ENCODE results near the gene MCL1.
"Not testable (repeated sequence)": the region's sequence is repeated elsewhere in the genome, so short reads cannot be mapped to it uniquely, and the experiment has no call there.

The MCL1 gene

DNA sequence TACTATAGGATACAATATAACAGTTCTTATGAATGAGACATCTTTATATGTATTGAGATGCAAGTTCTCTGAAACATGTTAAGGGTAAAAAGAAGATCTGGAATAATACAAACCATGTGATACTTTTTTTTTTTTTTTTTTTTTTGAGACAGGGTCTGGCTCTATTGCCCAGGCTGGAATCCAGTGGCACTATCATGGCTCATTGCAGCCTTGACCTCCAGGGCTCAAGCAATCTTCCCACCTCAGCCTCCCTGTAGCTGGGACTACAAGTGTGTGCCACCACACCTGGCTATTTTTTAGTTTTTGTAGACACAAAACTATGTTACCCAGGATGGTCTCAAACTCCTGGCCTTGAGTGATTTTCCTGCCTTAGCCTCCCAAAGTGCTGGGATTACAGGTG is 22.1 kb upstream of the MCL1 start:
- DNase-seq: no peak

DNA sequence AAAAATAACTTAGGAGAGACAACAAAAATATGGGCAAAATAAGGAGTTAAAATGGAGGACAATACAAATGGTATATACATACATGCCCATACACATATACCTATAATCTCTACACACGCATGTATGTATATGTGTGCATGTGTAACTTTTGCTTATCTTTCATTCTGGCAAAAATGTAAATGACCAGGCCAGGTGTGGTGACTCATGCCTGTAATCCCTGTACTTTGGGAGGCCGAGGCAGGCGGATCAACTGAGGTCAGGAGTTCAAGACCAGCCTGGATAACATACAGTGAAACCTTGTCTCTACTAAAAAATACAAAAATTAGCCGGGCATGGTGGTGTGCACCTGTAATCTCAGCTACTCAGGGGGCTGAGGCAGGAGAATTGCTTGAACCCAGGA is 18.9 kb upstream of the MCL1 start:
- DNase-seq: not testable (repeated sequence)

DNA sequence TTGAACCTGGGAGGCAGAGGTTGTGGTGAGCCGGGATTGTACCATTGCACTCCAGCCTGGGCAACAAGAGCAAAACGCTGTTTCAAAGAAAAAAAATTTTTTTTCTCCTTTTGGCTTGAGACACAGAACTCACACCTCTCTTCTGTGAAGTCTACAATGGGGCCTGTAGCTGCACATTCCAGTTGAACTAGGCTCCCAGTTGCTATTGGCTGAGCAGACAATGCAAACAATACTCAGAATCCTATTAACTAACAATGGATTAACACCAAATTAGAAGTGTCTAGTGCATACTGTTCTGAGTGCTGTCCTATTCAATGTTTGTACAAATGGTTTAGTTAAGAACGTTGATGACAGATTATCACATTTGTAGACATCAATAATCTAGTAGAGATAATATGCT is 17.6 kb upstream of the MCL1 start:
- DNase-seq: no peak

DNA sequence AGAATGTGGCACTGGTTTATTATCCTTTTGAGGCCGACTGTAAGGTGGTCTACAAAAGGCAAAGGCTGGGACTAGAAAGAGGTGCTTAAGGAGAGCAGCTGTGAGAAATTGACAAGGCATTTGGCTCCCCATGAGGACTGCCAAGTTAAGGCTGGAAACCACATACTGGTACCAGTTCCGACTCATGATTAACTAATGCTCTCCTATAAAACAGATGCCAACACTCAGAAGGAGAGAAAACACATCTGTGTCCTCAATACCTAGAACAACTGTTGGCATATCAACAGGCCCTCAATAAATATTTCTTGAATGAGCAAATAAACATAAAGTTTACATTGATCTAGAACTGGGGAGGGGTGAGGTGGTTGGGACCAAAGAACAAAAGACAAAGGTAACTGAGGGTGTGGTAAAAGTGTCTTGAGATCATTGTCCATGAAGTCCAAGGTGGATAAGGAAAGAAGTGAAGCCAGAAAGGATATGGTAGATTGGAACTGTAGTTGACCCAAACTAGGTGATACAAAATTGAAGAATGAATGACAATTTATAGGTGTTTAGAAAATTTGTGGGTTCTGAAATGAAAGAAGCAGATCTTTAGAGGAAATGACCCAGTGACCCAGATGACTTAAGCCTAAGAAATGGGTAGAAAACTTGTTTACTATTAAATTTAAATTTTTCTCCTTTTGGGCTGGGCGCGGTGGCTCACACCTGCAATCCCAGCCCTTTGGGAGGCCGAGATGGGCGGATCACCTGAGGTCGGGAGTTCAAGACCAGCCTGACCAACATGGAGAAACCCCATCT is 16.9 kb upstream of the MCL1 start:
- DNase-seq: no peak

- no peak for DNase-seq
Measured at GRCh38 chr1:150582371-150582770, 3.0 kb upstream of the MCL1 start.

- not testable (repeated sequence) for DNase-seq
Measured at GRCh38 chr1:150581962-150582361, 2.6 kb upstream of the MCL1 start.

DNA sequence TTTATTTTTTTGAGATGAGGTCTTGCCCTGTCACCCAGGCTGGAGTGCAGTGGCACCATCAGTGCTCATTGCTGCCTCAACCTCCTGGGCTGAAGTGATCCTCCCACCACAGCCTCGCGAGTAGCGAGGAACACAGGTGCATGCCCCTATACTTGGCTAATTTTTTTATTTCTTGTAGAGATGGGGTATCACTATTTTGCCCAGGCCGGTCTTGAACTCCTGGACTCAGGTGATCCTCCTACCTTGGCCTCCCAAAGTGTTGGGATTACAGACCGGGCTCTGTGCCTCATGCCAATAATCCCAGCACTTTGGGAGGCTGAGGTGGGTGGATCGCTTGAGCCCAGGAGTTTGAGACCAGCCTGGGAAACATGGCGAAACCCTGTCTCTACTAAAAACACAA is 2.0 kb upstream of the MCL1 start:
- not testable (repeated sequence) for DNase-seq

- DNase-seq: peak; percentile 36
Measured at GRCh38 chr1:150580966-150581365, 1.6 kb upstream of the MCL1 start.

DNA sequence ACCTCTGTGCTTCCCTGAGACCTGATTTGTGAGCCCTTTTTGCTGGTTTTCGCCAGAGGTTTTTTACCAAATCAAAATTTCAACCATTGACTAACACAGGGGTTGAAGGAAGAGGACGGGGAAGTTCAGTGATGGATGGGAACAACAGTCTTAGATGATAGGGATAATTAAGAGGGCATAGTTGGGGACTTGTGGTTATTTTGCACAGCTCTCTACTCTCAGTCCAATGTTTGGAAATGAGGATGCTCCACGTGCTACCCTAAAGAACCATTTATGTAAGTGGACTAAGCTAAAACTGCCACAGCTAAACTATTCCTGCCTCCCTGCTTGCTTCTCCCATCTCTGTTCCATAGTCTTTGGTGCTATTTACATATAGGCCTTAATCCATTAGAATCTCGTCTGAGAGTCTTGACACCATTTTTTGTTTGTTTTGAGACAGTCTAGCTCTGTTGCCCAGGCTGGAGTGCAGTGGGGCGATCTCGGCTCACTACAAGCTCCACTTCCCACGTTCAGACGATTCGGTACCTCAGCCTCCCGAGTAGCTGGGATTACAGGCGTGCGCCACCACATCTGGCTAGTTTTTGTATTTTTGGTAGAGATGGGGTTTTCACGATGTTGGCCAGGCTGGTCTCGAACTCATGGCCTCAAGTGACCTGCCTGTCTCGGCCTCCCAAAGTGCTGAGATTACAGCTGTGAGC is 684 bp upstream of the MCL1 start:
- DNase-seq: no peak

- peak; percentile 43 for DNase-seq
Measured at GRCh38 chr1:150578272-150579109, 919 bp downstream of the MCL1 start.

DNA sequence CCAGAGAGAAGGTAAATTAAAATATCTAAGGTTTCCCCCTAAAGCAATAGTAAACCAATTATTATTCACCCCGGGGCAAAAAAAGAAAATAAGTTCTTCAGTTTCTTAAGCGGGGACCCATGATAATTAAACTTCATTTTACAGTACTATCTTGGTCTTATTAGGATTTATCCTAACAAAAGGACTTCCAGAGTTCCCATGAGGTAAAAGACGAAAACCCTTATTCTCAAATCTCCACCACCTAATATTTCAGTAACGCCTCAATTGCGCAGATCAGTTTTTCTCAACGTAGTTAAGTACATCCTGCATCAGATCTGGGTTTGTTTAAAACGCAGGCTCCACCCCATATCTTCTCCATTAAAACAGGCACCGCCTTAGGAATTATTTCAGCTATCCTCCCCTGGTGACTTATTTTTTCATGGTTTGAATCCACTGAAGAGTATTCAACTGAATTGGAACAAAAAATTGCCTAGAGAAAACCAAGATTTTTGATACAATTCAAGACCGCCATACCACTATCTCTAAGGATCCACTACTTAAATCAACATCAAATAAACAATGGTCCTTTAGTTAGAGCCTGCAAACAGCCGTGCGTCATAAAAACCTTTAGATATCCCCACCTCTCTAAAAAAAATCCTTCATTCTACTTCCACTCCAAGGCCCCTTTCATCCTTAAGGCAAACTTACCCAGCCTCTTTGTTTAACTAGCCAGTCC is 1.7 kb downstream of the MCL1 start:
- DNase-seq: peak; percentile 38

DNA sequence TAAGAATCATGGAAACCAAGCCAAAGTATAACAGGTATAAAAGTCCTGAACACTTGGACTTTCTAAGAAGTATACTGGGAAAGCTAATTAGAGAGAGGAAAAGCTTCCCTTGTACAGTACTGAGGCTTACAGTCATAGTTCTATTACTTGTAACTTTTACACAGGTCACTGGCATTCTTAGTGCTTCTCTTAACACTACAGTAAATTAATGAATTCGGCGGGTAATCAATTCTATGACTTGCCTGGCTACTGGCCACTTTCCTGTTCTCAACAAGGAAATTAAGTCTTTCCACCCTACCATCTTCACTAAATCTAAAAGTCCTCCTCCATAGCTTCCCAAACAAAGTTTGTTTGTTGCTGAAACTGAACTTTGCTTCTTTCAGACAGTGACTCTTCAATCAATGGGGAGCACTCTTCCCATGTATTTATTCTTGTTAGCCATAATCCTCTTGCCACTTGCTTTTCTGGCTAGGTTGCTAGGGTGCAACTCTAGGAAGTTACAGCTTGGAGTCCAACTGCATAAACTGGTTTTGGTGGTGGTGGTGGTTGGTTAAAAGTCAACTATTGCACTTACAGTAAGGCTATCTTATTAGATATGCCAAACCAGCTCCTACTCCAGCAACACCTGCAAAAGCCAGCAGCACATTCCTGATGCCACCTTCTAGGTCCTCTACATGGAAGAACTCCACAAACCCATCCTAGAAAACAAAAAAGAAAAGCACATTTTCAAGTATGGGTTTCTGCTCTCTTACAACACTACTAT is 2.4 kb downstream of the MCL1 start:
- DNase-seq: no peak

GRCh38 chr1:150576367-150576711 is 3.1 kb downstream of the MCL1 start:
- DNase-seq: no peak

DNA sequence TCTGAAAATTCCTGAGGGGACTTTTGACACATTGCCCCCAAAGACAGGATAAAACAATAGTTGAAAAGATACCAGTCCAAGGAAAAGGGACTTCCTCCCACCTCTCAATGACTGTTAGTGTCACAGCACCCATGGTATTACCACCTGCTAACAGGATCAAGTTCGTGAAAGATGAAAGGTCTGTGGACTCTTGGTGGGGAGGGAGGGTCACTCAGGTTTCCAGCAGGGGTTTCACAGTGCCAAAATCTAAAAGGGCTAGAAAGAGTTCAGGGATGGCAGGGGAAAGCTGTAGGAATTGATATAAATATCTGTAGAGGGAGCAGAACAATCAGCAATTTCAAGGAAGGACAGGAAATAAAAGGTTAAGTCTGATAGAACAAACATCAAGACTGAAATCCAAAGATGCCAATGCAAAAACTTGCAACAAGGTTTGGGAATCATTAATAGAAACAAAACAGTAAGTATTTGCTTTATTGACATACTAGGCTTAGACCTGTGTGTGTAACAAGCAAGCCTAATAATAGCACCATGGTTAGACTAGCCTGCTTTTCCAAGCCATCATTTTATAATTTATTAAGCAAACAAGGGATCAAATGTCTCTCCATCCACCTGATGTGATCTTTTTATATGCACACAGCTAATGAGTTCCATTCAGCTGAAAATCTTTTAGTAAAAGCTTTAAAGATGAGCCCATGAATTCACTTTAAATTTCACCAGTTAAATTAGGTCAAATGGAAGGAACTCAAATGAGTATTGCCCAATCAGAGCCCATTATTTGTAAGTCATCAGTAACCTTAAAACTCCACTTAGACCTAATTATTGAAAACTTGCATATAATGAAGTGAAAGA is 3.7 kb downstream of the MCL1 start:
- DNase-seq: no peak

DNA sequence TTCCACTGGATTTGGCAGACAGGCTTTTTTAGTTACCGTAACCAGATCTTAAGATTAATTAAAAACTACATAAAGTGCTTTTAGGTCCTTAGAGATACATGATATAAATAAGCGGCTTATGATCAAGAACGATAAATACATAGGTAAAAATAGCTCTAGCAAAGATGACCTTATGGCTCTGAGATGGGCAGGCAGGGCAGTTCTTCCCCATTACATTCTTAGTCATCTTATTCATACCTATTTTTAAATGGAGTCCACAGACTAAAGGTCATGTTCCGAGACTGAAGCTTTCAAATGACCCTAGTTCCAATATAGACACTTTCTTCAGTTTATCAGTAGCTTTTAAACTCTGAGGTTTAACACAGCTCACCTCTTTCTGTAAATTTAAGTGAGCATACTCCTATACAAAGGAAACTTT is 4.3 kb downstream of the MCL1 start:
- DNase-seq: no peak

GRCh38 chr1:150574260-150575071 is 4.9 kb downstream of the MCL1 start:
- DNase-seq: no peak

GRCh38 chr1:150573648-150574071 is 5.8 kb downstream of the MCL1 start:
- DNase-seq: not testable (repeated sequence)

DNA sequence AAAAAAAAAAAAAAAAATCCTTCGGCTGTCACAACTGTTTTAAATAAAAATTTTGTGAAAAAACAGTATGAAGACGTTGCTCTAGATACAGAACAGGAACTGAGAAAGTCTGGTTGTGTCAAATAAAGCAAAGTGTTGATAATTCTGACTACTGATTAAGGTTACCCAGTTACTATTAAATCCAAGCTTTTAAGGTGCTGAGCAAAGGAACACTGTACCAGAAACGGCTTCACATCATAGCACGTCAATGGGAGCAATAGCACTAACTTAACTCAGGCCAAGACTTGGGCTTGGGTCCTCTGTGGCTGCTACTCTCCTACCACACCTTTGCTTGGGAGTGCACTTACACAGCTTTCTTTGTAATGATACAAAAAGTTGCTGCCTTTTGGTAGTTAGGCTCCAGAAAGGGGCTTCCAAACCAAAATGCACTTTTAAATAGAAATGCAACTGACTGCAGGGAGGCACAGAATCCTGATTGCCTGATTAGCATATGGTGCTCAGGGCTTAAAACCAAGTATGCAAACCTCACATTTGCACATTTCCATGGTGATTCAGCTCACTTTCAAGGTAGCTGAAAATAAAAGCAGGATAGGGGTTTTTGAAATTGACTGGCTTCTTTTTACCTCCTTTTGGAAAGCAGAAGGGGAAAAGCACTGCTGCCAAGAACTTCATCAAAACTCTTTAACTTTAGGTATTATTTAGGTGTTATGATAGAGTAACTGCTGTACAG is 6.3 kb downstream of the MCL1 start:
- DNase-seq: no peak

- peak; percentile 49 for DNase-seq
Measured at GRCh38 chr1:150568594-150568966, 10.8 kb downstream of the MCL1 start.
